ENCODE measurements around the gene BTNL2. TPM values are rescaled to one million over a fixed set of nuclear protein-coding genes. Genes with fewer than 3 reads are reported as not detected.
"Not testable (repeated sequence)": the region's sequence is repeated elsewhere in the genome, so short reads cannot be mapped to it uniquely, and the experiment has no call there.

The BTNL2 gene
- polyA plus RNA-seq (2014; cell fraction: cytosol; rRNA removed), result not detected in 2 replicates
- not detected in 2 replicates for polyA plus RNA-seq (2014; cell fraction: nucleus; rRNA removed)

- DNase-seq (ENCODE audit: low spot score), result no peak
Observed at GRCh38 chr6:32406857-32407256, at the start of gene BTNL2. BTNL2 (minus strand) TSS chr6:32407181; CDS start chr6:32407123, 58 bp downstream.

- DNase-seq (ENCODE audit: low spot score), result no peak
Observed at GRCh38 chr6:32449088-32449736, 42.2 kb upstream of the BTNL2 start.

- DNase-seq (ENCODE audit: low spot score), result no peak
Observed at GRCh38 chr6:32447932-32448331, 41.0 kb upstream of the BTNL2 start.

- DNase-seq (ENCODE audit: low spot score), result no peak
Observed at GRCh38 chr6:32445321-32445854, 38.4 kb upstream of the BTNL2 start.

- no peak for DNase-seq (ENCODE audit: low spot score)
Observed at GRCh38 chr6:32444433-32444832, 37.5 kb upstream of the BTNL2 start.

- DNase-seq (ENCODE audit: low spot score), result no peak
Observed at GRCh38 chr6:32442977-32443552, 36.1 kb upstream of the BTNL2 start.

- no peak for DNase-seq (ENCODE audit: low spot score)
Observed at GRCh38 chr6:32442243-32442667, 35.3 kb upstream of the BTNL2 start.

- DNase-seq (ENCODE audit: low spot score), result peak; percentile 20
Observed at GRCh38 chr6:32439602-32440214, 32.7 kb upstream of the BTNL2 start, which contains the start of gene HLA-DRA. HLA-DRA (plus strand) TSS chr6:32439887; CDS start chr6:32439951, 64 bp downstream.

- DNase-seq (ENCODE audit: low spot score), result no peak
Observed at GRCh38 chr6:32439139-32439538, 32.2 kb upstream of the BTNL2 start.

- no peak for DNase-seq (ENCODE audit: low spot score)
Observed at GRCh38 chr6:32436995-32437836, 30.2 kb upstream of the BTNL2 start.

GRCh38 chr6:32436186-32436585 lies 29.2 kb upstream of the BTNL2 start:
- DNase-seq (ENCODE audit: low spot score), result no peak

GRCh38 chr6:32433950-32434349 lies 27.0 kb upstream of the BTNL2 start:
- not testable (repeated sequence) for DNase-seq (ENCODE audit: low spot score)

GRCh38 chr6:32432050-32432450 lies 25.1 kb upstream of the BTNL2 start:
- DNase-seq (ENCODE audit: low spot score), result no peak

- DNase-seq (ENCODE audit: low spot score), result no peak
Observed at GRCh38 chr6:32431142-32431541, 24.2 kb upstream of the BTNL2 start.

- DNase-seq (ENCODE audit: low spot score), result no peak
Observed at GRCh38 chr6:32430179-32430578, 23.2 kb upstream of the BTNL2 start.

GRCh38 chr6:32427934-32428474 lies 21.0 kb upstream of the BTNL2 start:
- DNase-seq (ENCODE audit: low spot score), result no peak

GRCh38 chr6:32427218-32427617 lies 20.2 kb upstream of the BTNL2 start:
- no peak for DNase-seq (ENCODE audit: low spot score)

- no peak for DNase-seq (ENCODE audit: low spot score)
Observed at GRCh38 chr6:32426338-32426737, 19.4 kb upstream of the BTNL2 start.

GRCh38 chr6:32424589-32425300 lies 17.8 kb upstream of the BTNL2 start:
- no peak for DNase-seq (ENCODE audit: low spot score)

GRCh38 chr6:32416036-32416435 lies 9.1 kb upstream of the BTNL2 start:
- no peak for DNase-seq (ENCODE audit: low spot score)
